NCI-H1092 treated with DMSO at 0.1 percent for 48 hours (cell line): ENCODE data around the gene RASSF8.
"Not testable (repeated sequence)": the region's sequence is repeated elsewhere in the genome, so short reads cannot be mapped to it uniquely, and the experiment has no call there.

Source experiments
- DNase-seq: peaks from one replicate; lab custom pipeline; 2025; lab: John Stamatoyannopoulos, UW

RASSF8 gene

DNA sequence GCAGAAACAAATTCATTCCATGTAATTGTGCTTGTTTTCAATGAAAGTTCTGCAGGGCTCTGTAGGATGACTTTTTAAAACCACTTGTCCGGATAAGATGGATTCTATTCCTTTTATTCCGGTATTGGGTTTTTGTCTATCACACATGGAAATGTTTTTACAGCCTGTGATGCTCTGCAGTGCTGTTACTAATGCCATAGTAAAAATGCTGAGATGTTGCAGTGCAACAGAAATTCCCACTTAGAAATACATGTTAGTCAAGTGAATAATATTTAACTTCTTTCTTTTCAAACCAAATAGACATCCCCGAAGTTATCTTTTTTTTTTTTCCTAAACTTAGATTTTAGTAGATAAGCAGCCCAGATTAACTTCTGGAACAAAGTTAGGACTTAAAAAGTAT, 71.9 kb downstream of the RASSF8 start:
- no peak for DNase-seq

DNA sequence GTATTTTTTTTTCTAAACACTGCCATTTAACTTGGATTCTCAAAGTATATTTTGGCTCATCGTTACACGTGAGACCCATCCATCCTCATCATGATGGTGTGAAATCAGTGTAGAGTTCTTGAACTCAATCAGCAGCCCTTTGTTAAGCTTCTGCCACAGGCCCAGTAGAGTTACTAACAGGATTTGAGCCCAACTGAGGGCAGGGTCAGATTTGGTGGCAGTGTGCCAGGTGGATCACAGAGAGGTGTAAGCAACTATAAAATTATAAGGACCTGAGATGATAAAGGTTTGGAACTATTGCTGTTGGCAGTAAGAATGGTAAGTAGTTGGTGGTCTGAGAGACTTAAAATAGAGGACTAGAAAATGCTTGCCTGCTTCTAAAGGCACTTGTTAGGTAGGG, 72.8 kb downstream of the RASSF8 start:
- no peak for DNase-seq

DNA sequence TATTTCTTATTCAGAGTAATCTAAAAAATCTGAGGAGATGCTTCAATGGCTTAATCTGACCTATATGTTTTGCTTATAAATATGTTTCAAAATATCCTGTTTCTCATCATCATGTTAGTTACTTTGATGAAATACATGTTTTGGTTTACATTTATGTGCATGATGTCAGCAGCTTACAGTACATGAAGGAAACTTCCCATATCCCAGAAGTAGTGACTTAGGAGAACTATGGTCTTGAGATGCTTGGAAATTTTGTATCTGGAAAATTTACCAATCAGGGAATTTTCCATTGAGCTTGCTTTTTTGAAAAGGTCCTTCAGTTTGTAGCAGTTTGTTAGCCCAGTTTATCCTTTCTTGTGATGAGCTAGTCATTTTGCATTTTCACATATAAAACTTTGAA, 73.3 kb downstream of the RASSF8 start:
- no peak for DNase-seq

DNA sequence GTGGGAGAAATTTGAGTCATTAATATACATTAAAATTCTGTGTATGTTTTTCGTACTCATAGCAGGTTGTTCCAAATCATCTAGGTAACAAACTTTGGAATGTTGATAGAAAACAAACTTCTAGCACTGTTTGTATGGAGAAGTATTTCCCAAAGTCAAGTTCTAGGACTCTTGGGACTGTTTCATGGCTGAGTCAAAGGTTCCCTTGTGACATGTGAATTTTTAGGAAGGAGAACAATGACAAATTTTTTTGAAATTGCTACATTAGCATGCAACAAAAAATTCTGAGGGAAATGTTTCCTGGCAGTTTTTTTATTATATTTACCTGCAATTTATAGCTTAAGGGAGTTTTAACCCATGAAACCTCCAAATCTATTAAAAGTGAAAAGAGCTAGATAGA, 73.8 kb downstream of the RASSF8 start:
- DNase-seq = no peak

DNA sequence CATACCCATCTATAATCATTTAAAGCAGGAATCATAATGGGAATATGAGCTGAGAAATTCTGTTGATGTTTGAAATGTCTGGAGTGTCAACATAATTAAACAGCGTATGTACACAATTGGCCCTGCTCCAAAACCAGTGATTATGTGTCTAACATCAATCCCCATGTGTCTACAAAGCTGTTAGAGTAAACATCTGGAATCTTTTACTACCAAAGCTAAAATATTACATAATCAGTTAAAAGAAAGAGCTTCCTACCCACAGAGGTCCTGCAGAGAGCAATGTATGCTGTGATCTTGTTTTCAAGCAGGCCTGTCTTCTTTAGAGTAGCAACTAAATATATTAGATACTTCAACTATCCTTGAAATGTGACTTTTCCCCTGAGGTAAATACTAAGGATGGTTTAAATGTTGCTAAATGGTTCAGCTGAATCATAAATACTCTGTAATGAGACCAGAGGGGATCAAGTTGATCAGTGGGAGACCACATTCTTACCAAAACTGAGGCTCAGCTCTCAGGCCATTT, 74.3 kb downstream of the RASSF8 start:
- DNase-seq = no peak

DNA sequence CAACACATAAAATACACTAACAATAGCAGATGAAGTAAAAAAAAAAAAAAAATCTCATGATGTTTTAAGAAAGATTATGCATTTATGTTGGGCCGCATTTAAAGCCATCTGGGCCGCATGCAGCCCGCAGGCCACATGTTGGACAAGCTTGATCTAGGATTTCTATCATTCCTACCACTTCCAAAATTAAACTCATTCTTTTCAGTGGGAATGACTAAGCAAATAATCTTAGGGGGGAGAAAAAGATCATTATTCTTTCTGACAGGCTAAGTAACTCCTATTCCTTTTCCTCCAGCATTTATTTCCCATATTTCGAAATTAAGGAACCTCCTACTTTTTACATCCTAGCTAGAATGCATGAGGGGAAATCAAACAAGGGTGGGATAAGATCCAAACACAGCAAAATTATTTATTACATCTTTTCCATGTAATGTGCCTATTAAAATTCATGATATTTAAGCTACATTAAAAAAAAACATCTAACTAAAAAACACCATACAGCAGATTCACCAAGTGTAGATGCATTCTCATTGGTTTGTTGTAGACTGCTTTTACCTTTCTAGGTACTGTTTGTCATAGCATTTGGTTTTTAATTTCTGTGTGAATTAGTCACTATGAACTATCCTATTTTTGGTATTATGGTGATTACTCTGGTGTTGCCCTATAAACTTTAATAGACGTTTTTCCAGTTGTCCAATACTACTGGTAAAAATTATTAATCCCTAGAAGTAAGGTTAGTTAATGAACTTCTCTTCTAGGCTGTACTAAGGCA, 76.1 kb downstream of the RASSF8 start:
- no peak for DNase-seq

DNA sequence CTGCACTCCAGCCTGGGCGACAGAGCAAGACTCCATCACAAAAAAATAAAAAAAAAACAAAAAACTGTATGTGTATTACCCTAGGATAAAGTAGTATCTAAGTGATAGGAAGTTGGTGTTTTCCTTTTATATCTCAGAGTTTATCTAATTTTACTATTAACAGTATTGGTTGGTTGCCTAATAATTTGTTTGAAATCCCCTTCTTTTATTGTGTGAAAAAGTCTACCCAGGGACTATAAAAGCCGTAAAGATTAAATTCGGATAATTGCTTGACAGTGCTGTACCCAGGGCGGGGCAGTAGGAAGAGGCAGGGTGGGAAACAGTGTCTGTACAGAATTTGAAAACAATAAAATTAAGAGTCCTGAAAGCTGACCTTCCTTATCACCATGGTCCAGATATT, 78.4 kb downstream of the RASSF8 start:
- DNase-seq = no peak

DNA sequence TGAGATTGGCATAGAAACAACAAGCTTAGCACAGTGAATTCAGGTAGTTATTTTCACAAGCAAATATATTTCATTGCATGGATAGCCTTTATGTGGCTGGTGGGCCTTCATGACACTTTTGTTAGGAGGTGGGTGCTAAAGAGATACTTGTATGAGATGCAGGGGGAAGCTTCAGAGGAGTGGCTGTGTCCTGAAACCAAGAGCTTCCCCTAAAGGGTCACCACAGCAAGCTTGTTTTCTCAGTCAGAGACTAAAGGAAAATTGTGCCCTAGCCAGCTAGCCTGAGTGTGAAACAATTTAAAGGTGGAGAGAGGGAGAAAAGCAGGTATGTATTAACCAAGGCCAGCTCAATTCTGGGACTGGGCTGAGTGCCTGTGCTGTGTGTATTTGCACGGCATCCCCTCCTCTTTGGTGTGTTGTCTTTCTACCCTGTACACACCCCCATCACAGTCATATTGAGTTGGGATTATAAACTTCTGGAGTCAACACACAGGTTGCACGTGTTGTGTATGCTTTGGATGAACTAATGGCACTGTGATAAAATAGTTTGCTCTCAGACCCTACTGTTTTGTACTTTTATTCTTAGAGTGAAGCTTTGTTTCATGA, 79.2 kb downstream of the RASSF8 start:
- no peak for DNase-seq

DNA sequence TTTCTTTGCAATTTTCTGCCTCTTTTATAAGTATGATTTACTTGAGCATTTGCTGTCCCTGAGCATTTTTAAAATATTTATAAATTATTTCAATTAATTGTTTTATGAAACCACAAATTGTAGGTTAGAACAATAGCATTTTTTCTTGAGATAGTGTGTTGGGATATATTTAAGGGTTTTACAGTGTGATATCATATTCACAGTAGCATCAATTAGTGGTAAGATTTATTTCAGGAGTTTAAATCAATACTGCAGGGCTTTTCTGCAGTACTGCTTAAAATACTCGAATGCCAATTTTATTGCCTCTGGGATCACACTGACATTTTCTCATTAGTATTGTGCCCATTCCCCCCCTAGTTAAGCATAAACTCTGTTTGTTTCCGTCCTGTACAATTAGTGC, 84.2 kb downstream of the RASSF8 start:
- DNase-seq = no peak

DNA sequence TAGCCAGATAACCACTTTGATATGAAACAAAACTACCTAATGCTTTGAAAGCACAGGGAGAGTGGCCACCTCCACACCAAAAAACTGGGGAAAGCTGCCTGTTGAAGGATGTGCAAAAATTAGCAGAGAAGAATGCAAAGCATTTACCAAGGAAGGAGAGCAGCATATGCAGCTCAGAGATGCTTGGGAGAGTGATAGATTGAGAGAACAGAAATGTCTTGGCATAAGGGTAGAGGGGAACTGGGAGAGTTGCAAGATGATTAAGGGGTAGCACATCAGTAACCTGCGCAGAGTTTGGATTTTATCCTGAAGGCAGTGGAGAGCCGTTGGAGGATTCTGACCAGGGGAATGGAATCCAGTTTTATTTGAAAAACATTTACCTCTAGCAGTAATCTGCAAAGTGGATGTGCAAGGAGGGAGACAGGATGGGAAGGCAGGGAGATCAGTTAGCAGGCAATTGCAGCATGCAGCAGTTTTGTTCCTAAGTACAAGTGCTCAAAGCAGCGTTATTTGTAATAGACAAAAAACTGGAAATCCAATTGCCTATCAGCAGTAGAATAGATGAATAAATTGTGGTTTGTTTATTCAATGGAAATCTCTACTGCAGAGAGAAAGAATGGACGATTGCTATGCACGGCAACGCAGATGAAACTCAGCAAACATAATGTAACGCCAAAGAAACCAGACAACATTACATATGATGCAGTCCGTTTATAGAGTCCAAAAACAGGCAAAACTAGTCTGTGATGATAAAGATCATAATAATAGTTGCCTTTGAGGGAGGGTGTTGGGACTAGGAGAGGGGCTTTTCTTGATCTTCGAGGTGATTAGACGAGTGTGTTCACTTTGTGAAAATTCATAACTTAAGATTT, 84.9 kb downstream of the RASSF8 start:
- DNase-seq = no peak

DNA sequence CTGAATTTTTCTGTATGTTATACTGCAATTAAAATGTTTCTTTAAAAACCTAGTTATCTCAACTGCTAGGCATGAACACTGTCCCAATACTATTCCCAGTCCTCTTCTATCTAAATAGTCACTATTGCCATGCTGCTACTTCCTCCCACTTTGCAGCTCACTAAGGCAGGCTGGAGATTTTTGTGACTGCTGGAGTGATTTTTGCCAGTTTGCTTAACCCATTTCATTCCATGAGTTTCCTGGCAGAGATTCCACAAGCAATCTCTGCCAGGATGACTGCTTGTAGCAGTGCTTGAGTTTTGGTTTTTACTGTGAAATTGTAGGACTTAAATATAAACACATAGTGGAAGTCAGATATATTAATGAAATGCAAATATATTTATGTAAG, 85.5 kb downstream of the RASSF8 start:
- DNase-seq = no peak

DNA sequence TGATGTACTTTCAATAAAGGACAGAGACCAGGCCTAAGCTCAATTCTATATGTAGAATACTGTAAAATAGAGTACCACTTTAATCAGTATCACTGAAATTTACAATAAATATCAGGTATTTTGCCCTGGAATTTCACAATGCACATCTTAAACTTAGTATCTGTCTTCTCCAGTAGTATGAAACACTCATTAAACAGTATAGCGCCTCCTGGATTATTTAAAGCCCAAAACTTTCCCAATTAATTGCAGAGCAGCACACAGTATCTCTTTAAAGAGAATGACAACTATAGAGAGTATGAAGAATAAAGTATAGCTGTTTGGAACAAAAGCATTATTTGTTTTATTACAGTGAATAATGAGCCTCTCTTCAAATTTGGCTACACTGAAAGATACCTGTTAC, 86.1 kb downstream of the RASSF8 start:
- no peak for DNase-seq

DNA sequence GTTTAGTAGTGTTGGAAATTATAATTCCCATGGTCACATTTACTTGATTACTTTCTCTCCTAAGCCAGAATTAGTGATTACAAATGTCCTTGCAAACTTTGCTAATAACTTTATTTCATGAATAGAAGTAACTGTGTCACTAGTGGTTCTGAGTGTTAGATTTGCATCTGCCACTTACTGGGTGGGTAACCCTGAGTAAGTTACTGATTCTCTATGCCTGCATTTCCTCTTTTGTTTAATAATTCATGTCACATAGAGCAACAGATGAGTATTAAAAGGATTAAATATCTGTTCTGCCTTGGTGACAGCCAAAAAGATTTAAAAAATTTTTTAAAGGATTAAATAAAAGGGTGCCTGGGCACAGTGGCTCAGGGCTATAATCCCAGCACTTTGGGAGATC, 87.7 kb downstream of the RASSF8 start:
- no peak for DNase-seq

DNA sequence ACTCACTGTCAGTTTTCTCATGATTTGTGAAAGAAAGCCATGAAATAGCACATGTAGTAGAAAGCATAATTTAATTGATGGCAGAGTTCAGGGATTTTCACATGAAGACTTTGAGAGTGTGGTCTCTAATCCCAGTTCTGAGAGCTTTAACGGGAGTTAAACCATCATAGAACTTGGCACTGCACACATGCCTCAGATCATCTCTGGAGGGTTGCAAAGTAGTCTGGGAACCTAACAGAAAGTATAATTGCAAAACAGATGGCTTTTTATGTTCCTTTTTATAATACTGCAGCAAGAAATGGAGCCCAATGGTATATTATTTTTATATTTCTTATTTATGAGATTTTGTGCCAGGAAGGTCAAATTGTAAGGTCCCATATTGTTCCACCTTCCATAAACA, 88.4 kb downstream of the RASSF8 start:
- DNase-seq = no peak

DNA sequence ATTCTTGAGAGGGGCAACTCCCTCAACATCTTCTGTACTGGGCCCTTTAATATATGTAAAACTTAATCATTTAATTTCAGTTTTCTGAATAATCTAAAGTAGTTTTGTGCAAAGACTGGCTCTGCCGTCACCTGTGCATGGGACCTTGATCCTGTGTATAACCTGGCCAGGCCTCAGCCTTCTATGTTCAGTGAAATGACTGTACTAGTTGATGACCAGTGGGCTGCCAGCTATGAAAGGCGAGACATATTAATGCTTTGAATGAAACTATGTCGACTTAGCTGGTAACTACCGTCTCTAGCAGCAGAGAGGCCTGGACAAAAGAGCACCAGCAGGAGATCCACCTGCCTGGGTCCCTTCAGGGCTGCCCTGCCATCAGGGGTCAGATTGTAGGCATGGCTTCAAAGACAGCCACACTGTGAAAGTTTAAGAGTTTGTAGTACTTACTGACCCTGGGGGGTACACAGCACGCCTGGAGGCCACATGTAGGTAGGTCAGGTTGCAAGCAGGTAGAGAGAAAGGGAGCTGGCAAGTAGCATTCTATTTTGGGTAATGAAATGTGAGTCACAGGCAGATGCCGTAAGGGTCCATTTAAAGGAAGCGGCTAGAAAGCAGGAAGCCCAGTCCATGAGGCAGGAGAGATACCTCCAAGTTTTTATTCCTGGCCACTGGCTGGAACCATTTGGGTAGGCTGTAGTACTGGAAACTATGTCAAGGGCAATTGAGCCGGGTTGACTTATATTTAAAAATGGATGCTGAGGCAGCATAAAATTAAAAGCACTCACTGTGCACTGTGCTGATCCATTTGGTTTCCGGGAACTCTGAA, 89.1 kb downstream of the RASSF8 start:
- no peak for DNase-seq

DNA sequence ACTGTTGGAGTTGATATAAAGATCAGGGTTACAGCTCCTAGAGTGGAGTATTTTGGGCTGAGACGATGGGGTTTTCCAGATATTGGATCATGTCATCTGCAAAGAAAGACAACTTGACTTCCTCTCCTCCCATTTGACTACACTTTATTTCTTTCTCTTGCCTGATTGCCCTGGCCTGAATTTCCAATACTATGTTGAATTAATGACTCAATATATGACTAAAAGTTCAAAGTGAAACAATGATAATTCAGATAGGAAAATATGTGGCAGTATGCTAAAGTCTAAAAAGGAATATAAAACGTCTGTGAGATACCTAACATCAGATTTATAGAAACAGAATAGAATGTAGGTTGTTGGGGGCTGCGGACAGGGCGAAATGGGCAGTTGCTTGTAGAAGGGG, 94.2 kb downstream of the RASSF8 start:
- no peak for DNase-seq

DNA sequence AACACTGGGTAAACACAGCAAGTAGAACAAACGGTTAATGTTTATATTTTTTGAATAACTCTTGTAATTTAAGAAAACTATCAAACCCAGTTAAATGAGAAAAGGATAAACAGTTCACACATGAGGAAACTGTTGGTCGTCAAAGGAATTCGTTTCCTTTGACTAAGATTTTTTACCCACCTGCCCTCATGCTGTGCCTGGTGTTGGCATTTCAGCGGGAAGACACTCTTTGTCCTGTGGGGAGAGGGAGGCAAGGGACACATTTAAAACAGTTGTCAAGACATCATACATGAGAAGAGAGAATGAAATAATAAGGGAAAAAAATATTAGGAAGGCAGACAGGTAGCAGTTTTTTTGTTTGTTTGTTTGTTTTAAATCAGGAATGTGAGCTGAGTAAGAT, 95.9 kb downstream of the RASSF8 start:
- no peak for DNase-seq

DNA sequence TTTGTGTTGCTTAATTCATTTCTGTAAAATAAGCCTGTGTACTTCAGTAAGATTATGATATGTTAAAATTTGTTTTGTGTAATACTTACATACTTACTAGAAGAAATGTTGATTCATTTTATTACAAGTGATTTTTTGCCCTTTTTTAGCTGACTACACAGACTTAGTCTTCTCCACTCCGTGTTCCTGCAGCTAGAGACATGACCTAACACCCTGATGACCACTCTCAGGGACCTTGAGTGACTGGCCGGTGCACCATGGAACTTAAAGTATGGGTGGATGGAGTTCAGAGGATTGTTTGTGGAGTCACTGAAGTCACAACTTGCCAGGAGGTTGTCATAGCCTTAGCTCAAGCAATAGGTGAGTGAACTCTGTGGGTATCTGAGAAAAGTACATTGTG, 96.6 kb downstream of the RASSF8 start:
- no peak for DNase-seq

DNA sequence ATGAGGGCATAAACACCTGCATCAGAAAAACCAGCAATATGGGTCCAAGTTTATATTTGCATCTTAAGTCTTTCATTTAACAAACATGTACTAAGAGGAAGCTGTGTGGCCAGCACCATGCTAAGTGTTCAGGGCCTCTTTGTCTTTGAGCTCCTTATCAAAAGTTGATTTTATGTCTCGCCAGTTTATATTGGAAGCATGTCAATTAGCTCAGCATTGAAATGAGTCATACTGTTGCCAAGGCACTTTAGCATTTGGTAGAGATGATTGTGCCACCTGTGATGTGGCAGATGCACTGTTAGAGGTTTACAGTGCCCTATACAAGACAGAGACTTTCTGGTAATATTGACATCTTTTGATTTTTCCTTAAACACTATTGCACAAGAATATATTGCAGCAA, 97.9 kb downstream of the RASSF8 start:
- DNase-seq = no peak

DNA sequence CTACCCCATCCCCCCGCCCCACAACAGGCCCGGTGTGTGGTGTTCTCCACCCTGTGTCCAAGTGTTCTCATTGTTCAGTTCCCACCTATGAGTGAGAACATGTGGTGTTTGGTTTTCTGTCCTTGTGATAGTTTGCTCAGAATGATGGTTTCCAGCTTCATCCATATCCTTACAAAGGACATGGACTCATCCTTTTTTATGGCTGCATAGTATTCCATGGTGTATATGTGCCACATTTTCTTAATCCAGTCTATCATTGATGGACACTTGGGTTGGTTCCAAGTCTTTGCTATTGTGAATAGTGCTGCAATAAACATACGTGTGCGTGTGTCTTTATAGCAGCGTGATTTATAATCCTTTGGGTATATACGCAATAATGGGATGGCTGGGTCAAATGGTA, 98.8 kb downstream of the RASSF8 start:
- DNase-seq = not testable (repeated sequence)

DNA sequence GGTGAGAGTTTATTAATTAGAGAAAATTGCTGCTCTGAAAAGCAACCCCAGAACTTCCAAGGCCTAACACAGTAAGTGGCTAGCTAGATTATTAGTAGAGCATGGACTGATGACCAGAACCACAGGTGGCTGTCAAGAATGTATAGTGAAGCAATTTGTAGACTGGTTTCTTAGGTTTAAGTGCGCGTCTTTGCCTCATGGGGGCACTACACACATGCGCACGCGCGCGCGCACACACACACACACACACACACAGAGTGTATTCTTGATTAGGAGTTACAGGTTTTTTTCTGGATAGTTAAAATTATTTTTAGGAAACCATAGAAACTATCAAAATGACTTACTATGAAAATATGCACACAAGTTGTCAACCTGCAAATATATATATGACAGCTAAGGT, 99.8 kb downstream of the RASSF8 start:
- no peak for DNase-seq

DNA sequence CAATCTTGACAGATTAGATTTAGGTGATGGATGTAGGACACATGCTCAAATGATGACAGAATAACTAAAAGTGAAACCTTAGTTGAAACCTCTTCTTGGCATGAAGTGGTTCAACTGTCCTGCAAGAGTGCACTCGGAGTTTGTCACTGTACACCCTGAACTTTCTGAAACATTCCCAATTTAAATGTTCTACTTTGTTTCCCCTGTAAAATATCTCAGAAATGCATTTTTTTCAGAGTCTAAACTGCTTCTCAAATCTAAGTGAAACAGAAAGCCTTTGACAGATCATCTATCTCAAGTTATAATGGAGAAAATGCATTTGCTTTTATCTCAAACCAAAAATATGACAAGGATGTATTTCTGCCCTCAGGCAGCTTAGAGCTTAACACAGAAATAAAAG, 100.3 kb downstream of the RASSF8 start:
- DNase-seq = no peak
